Right lobe of liver (tissue), 6 donors: ENCODE results near the gene SLC25A13. TPM values are rescaled to one million over a fixed set of nuclear protein-coding genes. Genes with fewer than 3 reads are reported as not detected.

Experiments
- ATAC-seq, 4 donors: fragments of 200-7000 bp; cut with Tn5 transposase; one replicate each; pipeline ENCODE4 v1.9.1; 2020; ENCODE audit warnings: mild to moderate bottlenecking in 4 of 4, moderate library complexity in 4 of 4
- DNase-seq, 3 donors: peaks; one replicate each; pipeline ENCODE4 v3.0.0-alpha.2; 2020
- H3K27ac ChIP-seq, 3 donors: fragments of 200-600 bp; one replicate each; pipeline ENCODE4 v1.8.0; 2022
- H3K27me3 ChIP-seq, 2 donors: fragments of 200-600 bp; one replicate each; pipeline ENCODE4 v1.8.0; 2022
- H3K36me3 ChIP-seq, 4 donors: fragments of 200-600 bp; sonication (generic) in 1 of 4; one replicate each; pipeline versions ENCODE4 v1.5.1 to v1.8.0; 2017 to 2022; ENCODE audit warnings: control low read depth in 1 of 4
- H3K4me1 ChIP-seq, 4 donors: fragments of 200-600 bp; sonication (generic) in 1 of 4; one replicate each; pipeline versions ENCODE4 v1.5.1 to v1.8.0; 2017 to 2022; ENCODE audit warnings: control low read depth in 1 of 4
- H3K4me3 ChIP-seq, 3 donors: fragments of 200-600 bp; one replicate each; pipeline ENCODE4 v1.8.0; 2022
- H3K9me3 ChIP-seq, 4 donors: fragments of 200-600 bp; sonication (generic) in 1 of 4; one replicate each; pipeline versions ENCODE4 v1.5.1 to v1.8.0; 2017 to 2022; ENCODE audit warnings: control low read depth in 1 of 4
- CTCF ChIP-seq, 4 donors: fragments of 200-600 bp in 3 of 4; fragments of 450-650 bp in 1 of 4; IDR thresholded peaks; one replicate each; pipeline versions ENCODE4 v1.5.1 to v1.8.0; 2016 to 2022; ENCODE audit warnings: antibody characterized with exemption in 4 of 4, mild to moderate bottlenecking in 2 of 4
- POLR2A ChIP-seq: fragments of 450-650 bp; IDR thresholded peaks from one replicate; pipeline ENCODE4 v1.6.1; 2017; ENCODE audit warnings: antibody characterized with exemption, mild to moderate bottlenecking
- WGBS: methylation state at CpG from one replicate; pipeline ENCODE4 v1.1.6; 2018; ENCODE audit warnings: low coverage, low lambda C conversion rate; ENCODE audit not compliant: insufficient coverage; ENCODE audit errors: missing lambda C conversion rate; 5-methylcytosine and 5-hydroxymethylcytosine counted together
- intact Hi-C, 2 donors: fragments of 100-400 bp; cut with DNase I; formaldehyde crosslinking; loops; one replicate each; pipeline versions ENCODE4 v1.11.2 to v1.14.1; 2022
- total RNA-seq, 6 experiments: library from RNA; depleted of rRNA in 2 of 6; stranded (reverse); fragments of >200 nt in 2 of 6; fragmentation: NEBNext Ultra II Directional in 3 of 6; extraction: Animal tissue kit (Norgen Biotek cat#: 25700) in 3 of 6; gene quantifications; one replicate each; pipeline versions ENCODE4 v1.1.0 to v1.2.4, GENCODE V29; 2016 to 2023
- donor health status: DM: no; HTN: yes; CAD: no.
- donor health status: DM: no; HTN: no; CAD: no.
- donor health status: DM: no; HTN: no; CAD: no.
- donor health status: DM: no; HTN: yes; CAD: no.
- donor health status: DM: no; HTN: yes; CAD: no.

SLC25A13 gene
- total RNA-seq, 6 experiments from 2014 or later = 54.5 to 110 (median 83.0) TPM

GRCh38 chr7:96204601-96205000 is 117.3 kb downstream of the SLC25A13 start:
- Histone ChIP-seq H3K27ac (no peak overlapping the region), H3K4me3 (no peak overlapping the region), H3K4me1 (peaks cover 0 to 18% (median 2%) of the 10 kb centered on the region in 4 donors), H3K9me3 (no peaks in the 10 kb centered on the region), H3K36me3 (peaks cover 0 to 8% (median 3%) of the 10 kb centered on the region in 4 donors), H3K27me3 (no peaks in the 10 kb centered on the region)
- WGBS = 34% methylated on average over 3 of the region's 3 CpGs
- no peak for TF ChIP-seq CTCF (IDR thresholded peaks at IDR 0.05)
- TF ChIP-seq POLR2A = no peak
- no peak for DNase-seq
- ATAC-seq = peak in 3 of 4 donors; percentile 31 to 69 (median 48)
- intact Hi-C loops = no loop called here

- TF ChIP-seq CTCF (IDR thresholded peaks at IDR 0.05) (no peak), POLR2A (no peak)
- DNase-seq (no peak), ATAC-seq (no peak)
- intact Hi-C loops = no loop called here
- Histone ChIP-seq H3K27ac (no peak overlapping the region), H3K4me1 (peaks cover 0 to 18% (median 2%) of the 10 kb centered on the region in 4 donors), H3K36me3 (peaks cover 0 to 8% (median 3%) of the 10 kb centered on the region in 4 donors), H3K9me3 (no peaks in the 10 kb centered on the region), H3K27me3 (no peaks in the 10 kb centered on the region), H3K4me3 (no peak overlapping the region)
- WGBS = 100% methylated on average over 3 of the region's 3 CpGs
These were observed 118.1 kb downstream of the SLC25A13 start for GRCh38 chr7:96203786-96204185.

GRCh38 chr7:96202102-96202501 is 119.8 kb downstream of the SLC25A13 start:
- no peak overlapping the region for H3K4me3 ChIP-seq
- no CpG with 5 or more reads among the region's 2 CpGs for WGBS
- intact Hi-C loops = no loop called here
- peaks cover 0 to 18% (median 2%) of the 10 kb centered on the region in 4 donors for H3K4me1 ChIP-seq
- no peak for TF ChIP-seq POLR2A
- no peak for TF ChIP-seq CTCF (IDR thresholded peaks at IDR 0.05)
- no peak for DNase-seq
- no peak overlapping the region for H3K27ac ChIP-seq
- ATAC-seq = no peak
- peaks cover 0 to under 1% (median 0%) of the 10 kb centered on the region in 4 donors for H3K36me3 ChIP-seq
- H3K27me3 ChIP-seq = no peaks in the 10 kb centered on the region
- no peaks in the 10 kb centered on the region for H3K9me3 ChIP-seq

- Histone ChIP-seq H3K36me3 (peaks cover 0 to 14% (median 0%) of the 10 kb centered on the region in 4 donors), H3K4me1 (peaks cover 0 to 11% (median 2%) of the 10 kb centered on the region in 4 donors), H3K27ac (no peak overlapping the region), H3K9me3 (no peaks in the 10 kb centered on the region), H3K27me3 (no peaks in the 10 kb centered on the region), H3K4me3 (no peak overlapping the region)
- DNase-seq (no peak), ATAC-seq (no peak)
- no peak for TF ChIP-seq POLR2A
- no peak for TF ChIP-seq CTCF (IDR thresholded peaks at IDR 0.05)
- WGBS = 67% methylated on average over 1 of the region's 1 CpG
- intact Hi-C loops = no loop called here
These were observed 121.2 kb downstream of the SLC25A13 start for GRCh38 chr7:96200740-96201139.

GRCh38 chr7:96199421-96199820 is 122.5 kb downstream of the SLC25A13 start:
- Histone ChIP-seq H3K36me3 (peaks cover 0 to 15% (median 0%) of the 10 kb centered on the region in 4 donors), H3K9me3 (no peaks in the 10 kb centered on the region), H3K27ac (no peak overlapping the region), H3K4me1 (no peaks in the 10 kb centered on the region), H3K4me3 (no peak overlapping the region), H3K27me3 (no peaks in the 10 kb centered on the region)
- DNase-seq (no peak), ATAC-seq (no peak)
- TF ChIP-seq POLR2A (no peak), CTCF (IDR thresholded peaks at IDR 0.05) (no peak)
- intact Hi-C loops = no loop called here
- WGBS = 100% methylated on average over 1 of the region's 1 CpG
